Measurements from ENCODE around the gene MYRIP. TPM values are rescaled to one million over a fixed set of nuclear protein-coding genes. Genes with fewer than 3 reads are reported as not detected.

MYRIP gene
- polyA plus RNA-seq, 3 donors, result not detected

DNA sequence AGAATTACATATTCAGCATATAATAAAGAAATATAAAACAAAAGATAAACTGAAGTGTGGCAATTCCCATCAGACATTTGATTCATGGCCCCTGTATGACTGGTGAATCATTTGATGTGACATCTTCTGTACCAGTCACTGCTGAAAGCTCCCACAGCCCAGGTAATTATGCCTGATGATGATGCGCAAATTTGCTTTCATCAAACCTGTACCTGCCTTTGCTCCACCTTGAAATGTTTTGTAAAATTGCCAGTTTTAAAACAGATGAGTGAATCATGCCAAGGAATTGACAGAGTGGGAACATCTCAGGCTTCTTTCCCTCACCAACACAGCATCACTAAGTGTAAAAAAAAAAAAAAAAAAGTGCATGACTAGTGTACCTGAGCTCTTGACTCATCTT, 433.6 kb downstream of the MYRIP start:
- no peak overlapping the region for H3K27ac Mint-ChIP-seq
- no peaks in the 10 kb centered on the region for H3K4me1 Mint-ChIP-seq
- Histone ChIP-seq H3K36me3 (replicated peaks in 1 of 2; ENCODE audit: control insufficient read depth in 1 of 2, insufficient read depth in 2 of 2, low read length in 2 of 2) (no peaks in the 10 kb centered on the region), H3K4me1 (ENCODE audit: control insufficient read depth in 1 of 2, insufficient read depth in 2 of 2, low read length in 2 of 2) (no peaks in the 10 kb centered on the region), H2AFZ (ENCODE audit: insufficient read depth, low read depth, low read length, poor library complexity, severe bottlenecking) (no peak overlapping the region), H4K20me1 (ENCODE audit: insufficient read depth, low read length) (no peaks in the 10 kb centered on the region), H3K4me3 (replicated peaks in 1 of 3; ENCODE audit: low read depth in 2 of 3, low read length in 3 of 3) (no peak overlapping the region), H3K9ac (ENCODE audit: insufficient read depth, low read length, poor library complexity, severe bottlenecking) (no peak overlapping the region), H3K4me2 (replicated peaks; ENCODE audit: extremely low read depth, low read length, poor library complexity, severe bottlenecking) (no peak overlapping the region), H3K27ac (ENCODE audit: low read depth in 1 of 2, low read length in 2 of 2) (no peak overlapping the region), H3K27me3 (ENCODE audit: control insufficient read depth in 2 of 2, insufficient read depth in 2 of 2, low read length in 2 of 2) (no peaks in the 10 kb centered on the region), H3K9me3 (replicated peaks in 1 of 2; ENCODE audit: control insufficient read depth in 1 of 2, insufficient read depth in 1 of 2, low read length in 2 of 2) (no peaks in the 10 kb centered on the region), H3K79me2 (ENCODE audit: insufficient read depth, low read length) (no peaks in the 10 kb centered on the region)
- TF ChIP-seq, protein P1, sequence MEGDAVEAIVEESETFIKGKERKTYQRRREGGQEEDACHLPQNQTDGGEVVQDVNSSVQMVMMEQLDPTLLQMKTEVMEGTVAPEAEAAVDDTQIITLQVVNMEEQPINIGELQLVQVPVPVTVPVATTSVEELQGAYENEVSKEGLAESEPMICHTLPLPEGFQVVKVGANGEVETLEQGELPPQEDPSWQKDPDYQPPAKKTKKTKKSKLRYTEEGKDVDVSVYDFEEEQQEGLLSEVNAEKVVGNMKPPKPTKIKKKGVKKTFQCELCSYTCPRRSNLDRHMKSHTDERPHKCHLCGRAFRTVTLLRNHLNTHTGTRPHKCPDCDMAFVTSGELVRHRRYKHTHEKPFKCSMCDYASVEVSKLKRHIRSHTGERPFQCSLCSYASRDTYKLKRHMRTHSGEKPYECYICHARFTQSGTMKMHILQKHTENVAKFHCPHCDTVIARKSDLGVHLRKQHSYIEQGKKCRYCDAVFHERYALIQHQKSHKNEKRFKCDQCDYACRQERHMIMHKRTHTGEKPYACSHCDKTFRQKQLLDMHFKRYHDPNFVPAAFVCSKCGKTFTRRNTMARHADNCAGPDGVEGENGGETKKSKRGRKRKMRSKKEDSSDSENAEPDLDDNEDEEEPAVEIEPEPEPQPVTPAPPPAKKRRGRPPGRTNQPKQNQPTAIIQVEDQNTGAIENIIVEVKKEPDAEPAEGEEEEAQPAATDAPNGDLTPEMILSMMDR (IDR thresholded peaks at IDR 0.05), result no peak
- no peak for DNase-seq
- intact Hi-C loops (cut with micrococcal nuclease), result no loop called here
- peaks cover 0 to 2% (median 0%) of the 10 kb centered on the region in 3 donors for H3K27me3 Mint-ChIP-seq (ENCODE audit: low read depth in 3 of 3)
- H3K4me3 Mint-ChIP-seq, result no peak overlapping the region
- peaks cover 0 to 6% of the 10 kb centered on the region in 2 donors for H3K36me3 Mint-ChIP-seq
- H3K9me3 Mint-ChIP-seq, result peaks cover 0 to 7% (median 4%) of the 10 kb centered on the region in 7 donors
- WGBS (ENCODE audit: insufficient coverage), result no CpG with 5 or more reads among the region's 1 CpG

DNA sequence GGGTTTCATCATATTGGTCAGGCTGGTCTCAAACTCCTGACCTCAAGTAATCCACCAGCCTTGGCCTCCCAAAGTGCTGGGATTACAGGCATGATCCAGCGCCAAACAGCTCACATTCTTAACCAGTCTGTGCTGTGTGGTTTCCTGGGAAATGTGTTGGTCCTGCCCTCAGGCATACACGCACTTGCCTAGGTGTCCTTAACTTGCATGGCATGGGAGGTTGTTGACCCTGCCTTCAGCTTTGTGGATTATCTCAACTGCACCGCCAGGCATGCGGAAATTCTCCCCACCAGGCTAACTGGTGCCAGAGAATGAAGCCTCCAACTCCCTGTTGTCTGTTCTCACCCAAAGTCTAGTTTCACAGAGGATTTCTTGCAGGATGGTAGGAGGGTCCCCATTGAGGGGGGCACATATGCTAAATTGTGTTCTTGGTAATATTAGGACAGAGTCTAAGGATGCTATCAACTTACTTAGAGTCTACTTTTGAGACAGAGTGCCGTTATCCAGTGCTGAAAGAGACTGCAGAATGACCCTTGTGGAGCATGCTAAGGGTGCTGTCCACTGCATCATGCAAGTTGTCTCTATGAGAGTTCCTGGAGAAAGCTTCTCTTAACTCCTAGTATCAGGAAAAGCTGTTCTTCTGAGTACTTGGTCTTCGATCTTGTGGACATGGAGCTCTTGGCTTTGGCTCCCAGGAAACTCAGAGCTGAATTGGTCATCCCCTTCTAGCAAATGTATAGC, 438.5 kb downstream of the MYRIP start:
- Mint-ChIP-seq H3K4me1 (no peaks in the 10 kb centered on the region), H3K27me3 (ENCODE audit: low read depth in 3 of 3) (no peaks in the 10 kb centered on the region), H3K27ac (no peak overlapping the region), H3K9me3 (peaks cover 0 to 2% (median 0%) of the 10 kb centered on the region in 7 donors), H3K4me3 (no peak overlapping the region), H3K36me3 (peaks cover 0 to 3% of the 10 kb centered on the region in 2 donors)
- Histone ChIP-seq H3K9me3 (replicated peaks in 1 of 2; ENCODE audit: control insufficient read depth in 1 of 2, insufficient read depth in 1 of 2, low read length in 2 of 2) (no peaks in the 10 kb centered on the region), H2AFZ (ENCODE audit: insufficient read depth, low read depth, low read length, poor library complexity, severe bottlenecking) (no peak overlapping the region), H3K79me2 (ENCODE audit: insufficient read depth, low read length) (no peaks in the 10 kb centered on the region), H3K36me3 (replicated peaks in 1 of 2; ENCODE audit: control insufficient read depth in 1 of 2, insufficient read depth in 2 of 2, low read length in 2 of 2) (no peaks in the 10 kb centered on the region), H3K27ac (ENCODE audit: low read depth in 1 of 2, low read length in 2 of 2) (no peak overlapping the region), H4K20me1 (ENCODE audit: insufficient read depth, low read length) (no peaks in the 10 kb centered on the region), H3K4me2 (replicated peaks; ENCODE audit: extremely low read depth, low read length, poor library complexity, severe bottlenecking) (no peak overlapping the region), H3K27me3 (ENCODE audit: control insufficient read depth in 2 of 2, insufficient read depth in 2 of 2, low read length in 2 of 2) (no peaks in the 10 kb centered on the region), H3K4me1 (ENCODE audit: control insufficient read depth in 1 of 2, insufficient read depth in 2 of 2, low read length in 2 of 2) (no peaks in the 10 kb centered on the region), H3K4me3 (replicated peaks in 1 of 3; ENCODE audit: low read depth in 2 of 3, low read length in 3 of 3) (no peak overlapping the region), H3K9ac (ENCODE audit: insufficient read depth, low read length, poor library complexity, severe bottlenecking) (no peak overlapping the region)
- whole genome bisulfite sequencing (ENCODE audit: insufficient coverage), result 96% methylated on average over 2 of the region's 6 CpGs
- TF ChIP-seq, protein P1 (IDR thresholded peaks at IDR 0.05), result no peak
- no peak for DNase-seq
- intact Hi-C loops (cut with micrococcal nuclease), result no loop called here
